ENCODE measurements around the gene CHPT1.
A peak's percentile ranks its signal among the peaks of the same experiment; 100 is the strongest.

The CHPT1 gene

GRCh38 chr12:101694986-101695385 lies 2.5 kb upstream of the CHPT1 start:
- H2AFZ ChIP-seq (ENCODE audit: low read length), result no peak overlapping the region
- H3K4me3 ChIP-seq (ENCODE audit: low read length, poor library complexity, severe bottlenecking), result no peak overlapping the region
- H3K9me2 ChIP-seq (replicated peaks; ENCODE audit: low read depth, low read length), result no peaks in the 10 kb centered on the region
- TF ChIP-seq EZH2phosphoT487 (IDR thresholded peaks at IDR 0.05; ENCODE audit: borderline replicate concordance) (no peak), CTCF (conservative IDR thresholded peaks at IDR 0.05; ENCODE audit: low read length) (no peak)
- no peaks in the 10 kb centered on the region for H3F3A ChIP-seq (ENCODE audit: low read depth)
- no peak overlapping the region for H3K4me2 ChIP-seq (ENCODE audit: low read depth, low read length, poor library complexity, severe bottlenecking)
- H3K79me2 ChIP-seq (ENCODE audit: insufficient read depth, low read length), result peaks cover 30% of the 10 kb centered on the region
- H3K27me3 ChIP-seq (ENCODE audit: insufficient read depth, low read length, poor library complexity, severe bottlenecking), result no peaks in the 10 kb centered on the region
- peaks cover 6% of the 10 kb centered on the region for H4K20me1 ChIP-seq (ENCODE audit: insufficient read depth, low read length, poor library complexity, severe bottlenecking)
- H3K4me1 ChIP-seq (ENCODE audit: insufficient read depth, low read length, poor library complexity, severe bottlenecking), result peaks cover 12% of the 10 kb centered on the region
- no peaks in the 10 kb centered on the region for H3K36me3 ChIP-seq (ENCODE audit: insufficient read depth, low read length)
- H3K9me3 ChIP-seq (ENCODE audit: insufficient read depth, low read depth, low read length), result no peaks in the 10 kb centered on the region
- H3K9ac ChIP-seq (ENCODE audit: low read depth, low read length, poor library complexity, severe bottlenecking), result no peak overlapping the region

- TF ChIP-seq CTCF (conservative IDR thresholded peaks at IDR 0.05; ENCODE audit: low read length), result no peak
- no peak for TF ChIP-seq EZH2phosphoT487 (IDR thresholded peaks at IDR 0.05; ENCODE audit: borderline replicate concordance)
- Histone ChIP-seq H3K9ac (ENCODE audit: low read depth, low read length, poor library complexity, severe bottlenecking) (no peak overlapping the region), H3K27me3 (ENCODE audit: insufficient read depth, low read length, poor library complexity, severe bottlenecking) (no peaks in the 10 kb centered on the region), H3K9me3 (ENCODE audit: insufficient read depth, low read depth, low read length) (no peaks in the 10 kb centered on the region), H3K36me3 (ENCODE audit: insufficient read depth, low read length) (no peaks in the 10 kb centered on the region), H4K20me1 (ENCODE audit: insufficient read depth, low read length, poor library complexity, severe bottlenecking) (peaks cover 11% of the 10 kb centered on the region), H3K4me1 (ENCODE audit: insufficient read depth, low read length, poor library complexity, severe bottlenecking) (peaks cover 20% of the 10 kb centered on the region), H3K4me2 (ENCODE audit: low read depth, low read length, poor library complexity, severe bottlenecking) (no peak overlapping the region), H3K4me3 (ENCODE audit: low read length, poor library complexity, severe bottlenecking) (no peak overlapping the region), H3F3A (ENCODE audit: low read depth) (no peaks in the 10 kb centered on the region), H3K9me2 (replicated peaks; ENCODE audit: low read depth, low read length) (no peaks in the 10 kb centered on the region), H3K79me2 (ENCODE audit: insufficient read depth, low read length) (peaks cover 37% of the 10 kb centered on the region), H2AFZ (ENCODE audit: low read length) (no peak overlapping the region)
Observed at GRCh38 chr12:101695706-101696105, 1.7 kb upstream of the CHPT1 start.

DNA sequence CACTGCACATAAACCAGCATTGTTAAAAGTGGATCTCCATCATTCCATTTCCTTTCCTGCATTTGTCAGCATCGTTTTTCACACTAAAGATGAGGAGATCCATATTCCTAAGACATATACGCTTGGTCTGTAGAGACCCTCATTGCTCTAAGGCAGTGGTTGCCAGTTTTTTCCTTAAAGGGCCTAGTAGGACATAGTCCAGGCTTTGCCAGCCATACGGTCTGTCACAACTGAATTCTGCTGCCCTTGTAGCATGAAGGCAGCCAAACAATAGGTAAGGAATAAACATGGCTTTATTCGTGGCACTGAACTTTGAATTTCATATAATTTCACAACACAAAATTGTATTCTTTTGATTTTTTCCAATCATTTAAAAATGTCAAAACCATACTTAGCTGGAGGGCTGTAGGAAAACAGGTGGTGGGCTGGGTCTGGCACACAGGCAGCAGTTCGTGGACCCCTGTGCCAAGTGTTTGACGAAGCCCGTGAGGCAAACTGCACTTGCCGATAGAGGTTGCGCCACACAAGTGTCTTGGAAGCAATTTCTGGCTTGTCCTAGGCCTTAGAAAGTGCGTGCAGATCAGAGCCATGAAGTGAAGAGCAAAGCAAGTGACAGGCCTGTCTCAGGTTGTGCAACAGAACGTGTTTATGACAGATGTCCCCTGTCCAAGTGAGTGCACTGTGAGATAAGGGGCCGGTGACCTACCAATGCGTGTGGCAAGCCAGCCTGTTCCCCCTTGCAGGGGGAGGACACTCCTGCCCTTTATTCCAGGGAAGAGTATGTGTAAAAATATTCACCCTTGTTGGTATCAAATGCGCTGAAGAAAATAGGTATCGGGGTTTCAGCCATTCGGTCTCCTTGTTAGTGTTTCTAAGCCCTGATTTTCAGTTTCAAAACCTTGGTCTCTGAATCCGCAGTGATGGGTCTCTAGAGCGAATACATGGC lies 916 bp upstream of the CHPT1 start:
- Histone ChIP-seq H3K27me3 (ENCODE audit: insufficient read depth, low read length, poor library complexity, severe bottlenecking) (no peaks in the 10 kb centered on the region), H3K9ac (ENCODE audit: low read depth, low read length, poor library complexity, severe bottlenecking) (peak overlapping the region; percentile 71), H3K79me2 (ENCODE audit: insufficient read depth, low read length) (peaks cover 45% of the 10 kb centered on the region), H3K36me3 (ENCODE audit: insufficient read depth, low read length) (no peaks in the 10 kb centered on the region), H3K9me2 (replicated peaks; ENCODE audit: low read depth, low read length) (no peaks in the 10 kb centered on the region), H3K4me3 (ENCODE audit: low read length, poor library complexity, severe bottlenecking) (peak overlapping the region; percentile 81), H3K9me3 (ENCODE audit: insufficient read depth, low read depth, low read length) (no peaks in the 10 kb centered on the region), H3K4me2 (ENCODE audit: low read depth, low read length, poor library complexity, severe bottlenecking) (peak overlapping the region; percentile 70), H4K20me1 (ENCODE audit: insufficient read depth, low read length, poor library complexity, severe bottlenecking) (peaks cover 18% of the 10 kb centered on the region), H3K4me1 (ENCODE audit: insufficient read depth, low read length, poor library complexity, severe bottlenecking) (peaks cover 28% of the 10 kb centered on the region), H2AFZ (ENCODE audit: low read length) (peak overlapping the region; percentile 96), H3F3A (ENCODE audit: low read depth) (no peaks in the 10 kb centered on the region)
- no peak for TF ChIP-seq EZH2phosphoT487 (IDR thresholded peaks at IDR 0.05; ENCODE audit: borderline replicate concordance)
- TF ChIP-seq CTCF (conservative IDR thresholded peaks at IDR 0.05; ENCODE audit: low read length), result no peak
